Neuron (in vitro differentiated cells): ENCODE data around the gene ASXL1.

Source experiments
- H2AFZ ChIP-seq: one replicate; pipeline ENCODE4 v1.6.1; 2013; ENCODE audit warnings: low read depth, mild to moderate bottlenecking, inconsistent platforms, low read length, moderate library complexity
- H3K27me3 ChIP-seq: one replicate; pipeline ENCODE4 v1.6.1; 2013; ENCODE audit warnings: low read length; ENCODE audit not compliant: insufficient read depth
- H3K36me3 ChIP-seq: one replicate; pipeline ENCODE4 v1.6.1; 2013; ENCODE audit warnings: low read length; ENCODE audit not compliant: insufficient read depth
- H3K4me1 ChIP-seq: one replicate; pipeline ENCODE4 v1.6.1; 2013; ENCODE audit warnings: low read length; ENCODE audit not compliant: insufficient read depth
- H3K4me3 ChIP-seq: 2 replicates; pipeline ENCODE4 v1.5.1; 2013; ENCODE audit warnings: mild to moderate bottlenecking, low read length, moderate library complexity
- H3K9me3 ChIP-seq: one replicate; pipeline ENCODE4 v1.6.1; 2013; ENCODE audit warnings: low read length

The ASXL1 gene

DNA sequence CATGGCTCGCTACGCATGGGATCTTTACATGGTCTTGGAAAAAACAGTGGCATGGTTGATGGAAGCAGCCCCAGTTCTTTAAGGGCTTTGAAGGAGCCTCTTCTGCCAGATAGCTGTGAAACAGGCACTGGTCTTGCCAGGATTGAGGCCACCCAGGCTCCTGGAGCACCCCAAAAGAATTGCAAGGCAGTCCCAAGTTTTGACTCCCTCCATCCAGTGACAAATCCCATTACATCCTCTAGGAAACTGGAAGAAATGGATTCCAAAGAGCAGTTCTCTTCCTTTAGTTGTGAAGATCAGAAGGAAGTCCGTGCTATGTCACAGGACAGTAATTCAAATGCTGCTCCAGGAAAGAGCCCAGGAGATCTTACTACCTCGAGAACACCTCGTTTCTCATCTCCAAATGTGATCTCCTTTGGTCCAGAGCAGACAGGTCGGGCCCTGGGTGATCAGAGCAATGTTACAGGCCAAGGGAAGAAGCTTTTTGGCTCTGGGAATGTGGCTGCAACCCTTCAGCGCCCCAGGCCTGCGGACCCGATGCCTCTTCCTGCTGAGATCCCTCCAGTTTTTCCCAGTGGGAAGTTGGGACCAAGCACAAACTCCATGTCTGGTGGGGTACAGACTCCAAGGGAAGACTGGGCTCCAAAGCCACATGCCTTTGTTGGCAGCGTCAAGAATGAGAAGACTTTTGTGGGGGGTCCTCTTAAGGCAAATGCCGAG is 78.2 kb downstream of the ASXL1 start:
- Histone ChIP-seq H2AFZ (no peak overlapping the region), H3K9me3 (no peaks in the 10 kb centered on the region), H3K36me3 (peaks cover 94% of the 10 kb centered on the region), H3K4me3 (no peak overlapping the region), H3K27me3 (no peaks in the 10 kb centered on the region), H3K4me1 (no peaks in the 10 kb centered on the region)

DNA sequence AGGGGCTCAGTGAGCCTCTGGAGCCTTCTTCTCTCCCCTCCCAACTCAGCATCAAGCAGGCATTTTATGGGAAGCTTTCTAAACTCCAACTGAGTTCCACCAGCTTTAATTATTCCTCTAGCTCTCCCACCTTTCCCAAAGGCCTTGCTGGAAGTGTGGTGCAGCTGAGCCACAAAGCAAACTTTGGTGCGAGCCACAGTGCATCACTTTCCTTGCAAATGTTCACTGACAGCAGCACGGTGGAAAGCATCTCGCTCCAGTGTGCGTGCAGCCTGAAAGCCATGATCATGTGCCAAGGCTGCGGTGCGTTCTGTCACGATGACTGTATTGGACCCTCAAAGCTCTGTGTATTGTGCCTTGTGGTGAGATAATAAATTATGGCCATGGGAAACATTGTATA is 78.8 kb downstream of the ASXL1 start:
- peaks cover 92% of the 10 kb centered on the region for H3K36me3 ChIP-seq
- H3K27me3 ChIP-seq, result no peaks in the 10 kb centered on the region
- no peak overlapping the region for H3K4me3 ChIP-seq
- no peaks in the 10 kb centered on the region for H3K4me1 ChIP-seq
- no peaks in the 10 kb centered on the region for H3K9me3 ChIP-seq
- no peak overlapping the region for H2AFZ ChIP-seq

DNA sequence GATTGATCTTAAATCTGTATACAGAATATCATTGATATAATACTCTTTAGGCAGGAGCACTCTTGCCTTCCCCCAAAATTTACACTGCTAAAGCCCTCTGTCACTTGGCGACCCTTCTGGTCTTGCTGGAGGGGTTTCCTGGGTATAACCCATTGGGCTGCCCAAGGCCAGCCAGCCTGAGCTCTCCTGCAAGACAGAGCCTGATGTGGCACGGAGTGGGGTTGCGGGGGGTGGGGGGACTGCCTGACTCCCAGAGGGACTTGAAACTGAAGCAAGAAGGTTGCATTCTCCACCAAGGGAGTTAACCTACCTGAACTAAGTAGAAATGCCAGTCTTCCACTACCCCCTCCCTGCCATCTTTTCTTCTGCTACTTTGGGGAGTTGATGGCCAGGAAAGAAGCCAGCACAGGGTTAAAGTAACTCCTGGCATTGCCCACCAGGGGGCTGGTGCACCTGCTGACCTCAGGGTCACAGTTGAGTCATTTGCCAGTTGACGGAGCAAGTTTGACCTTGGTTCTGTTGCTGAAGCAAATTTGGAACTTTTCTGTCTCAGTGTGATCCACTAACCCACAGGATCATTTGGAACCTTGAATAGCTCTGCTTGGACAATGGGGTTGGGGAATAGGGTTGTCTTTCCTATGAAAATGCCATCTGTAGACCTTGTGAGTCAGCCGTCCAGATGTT is 79.4 kb downstream of the ASXL1 start:
- Histone ChIP-seq H3K4me1 (no peaks in the 10 kb centered on the region), H2AFZ (no peak overlapping the region), H3K36me3 (peaks cover 90% of the 10 kb centered on the region), H3K27me3 (no peaks in the 10 kb centered on the region), H3K4me3 (no peak overlapping the region), H3K9me3 (no peaks in the 10 kb centered on the region)

DNA sequence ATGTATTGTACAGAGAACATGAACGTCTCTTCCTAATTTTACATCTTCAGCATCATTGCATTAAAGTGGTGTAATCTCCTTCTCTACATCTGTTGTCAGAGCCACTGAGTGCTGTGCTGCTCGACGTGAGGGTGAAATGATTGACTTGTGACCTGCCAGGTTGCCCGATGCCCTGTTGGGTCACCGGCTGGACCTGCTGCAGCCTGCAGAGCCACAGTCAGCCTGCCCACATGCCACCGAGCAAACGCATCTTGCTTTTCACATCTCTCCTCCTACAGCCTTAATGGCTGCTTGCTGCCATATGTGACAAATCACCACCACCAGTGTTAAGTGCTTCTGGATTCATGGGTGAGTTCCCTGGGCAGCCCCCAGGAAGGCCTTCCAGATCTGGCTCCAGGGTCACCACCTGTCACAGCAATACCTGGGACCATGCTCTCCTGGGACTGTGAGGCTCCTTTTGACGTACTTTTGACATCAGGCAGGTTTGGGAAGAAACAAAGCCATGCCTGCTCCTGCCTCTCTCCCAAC is 80.3 kb downstream of the ASXL1 start:
- no peaks in the 10 kb centered on the region for H3K4me1 ChIP-seq
- H3K27me3 ChIP-seq, result no peaks in the 10 kb centered on the region
- no peak overlapping the region for H2AFZ ChIP-seq
- no peak overlapping the region for H3K4me3 ChIP-seq
- H3K36me3 ChIP-seq, result peaks cover 90% of the 10 kb centered on the region
- no peaks in the 10 kb centered on the region for H3K9me3 ChIP-seq

DNA sequence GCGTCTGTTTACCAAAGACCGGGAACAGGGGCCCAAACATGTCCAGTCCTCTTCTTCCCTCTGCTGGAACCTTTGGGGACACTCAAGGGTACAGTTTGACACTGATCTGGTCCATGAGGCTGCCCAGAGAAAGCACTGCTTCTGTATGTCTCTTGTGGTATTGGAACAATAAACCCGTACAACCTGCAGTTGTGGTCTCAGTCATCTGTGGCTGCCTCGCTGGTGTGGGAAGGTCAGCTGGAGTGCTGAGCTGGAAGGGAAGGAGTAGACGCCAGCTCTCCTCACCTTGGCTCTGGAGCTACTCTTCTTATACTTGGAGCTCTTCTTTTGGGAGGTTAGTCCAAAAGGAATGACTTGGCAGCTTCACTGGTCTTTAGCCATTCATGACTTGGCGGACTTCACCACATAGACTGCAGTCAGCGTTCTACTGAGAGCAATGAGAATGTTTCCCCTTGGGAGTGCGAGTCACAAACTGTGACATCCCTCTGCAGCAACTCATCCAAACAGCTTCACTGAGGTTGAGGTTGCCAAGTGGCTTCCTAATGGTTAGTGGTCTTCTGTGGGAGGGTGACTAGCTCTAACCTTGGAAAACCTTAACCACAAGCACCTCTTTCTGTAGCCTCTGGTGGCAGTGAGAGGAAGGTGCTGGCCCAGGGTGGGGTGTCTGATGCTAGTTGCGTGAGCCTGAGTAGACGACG is 81.2 kb downstream of the ASXL1 start:
- H3K4me3 ChIP-seq, result no peak overlapping the region
- no peak overlapping the region for H2AFZ ChIP-seq
- H3K9me3 ChIP-seq, result no peaks in the 10 kb centered on the region
- H3K27me3 ChIP-seq, result no peaks in the 10 kb centered on the region
- peaks cover 89% of the 10 kb centered on the region for H3K36me3 ChIP-seq
- H3K4me1 ChIP-seq, result no peaks in the 10 kb centered on the region

DNA sequence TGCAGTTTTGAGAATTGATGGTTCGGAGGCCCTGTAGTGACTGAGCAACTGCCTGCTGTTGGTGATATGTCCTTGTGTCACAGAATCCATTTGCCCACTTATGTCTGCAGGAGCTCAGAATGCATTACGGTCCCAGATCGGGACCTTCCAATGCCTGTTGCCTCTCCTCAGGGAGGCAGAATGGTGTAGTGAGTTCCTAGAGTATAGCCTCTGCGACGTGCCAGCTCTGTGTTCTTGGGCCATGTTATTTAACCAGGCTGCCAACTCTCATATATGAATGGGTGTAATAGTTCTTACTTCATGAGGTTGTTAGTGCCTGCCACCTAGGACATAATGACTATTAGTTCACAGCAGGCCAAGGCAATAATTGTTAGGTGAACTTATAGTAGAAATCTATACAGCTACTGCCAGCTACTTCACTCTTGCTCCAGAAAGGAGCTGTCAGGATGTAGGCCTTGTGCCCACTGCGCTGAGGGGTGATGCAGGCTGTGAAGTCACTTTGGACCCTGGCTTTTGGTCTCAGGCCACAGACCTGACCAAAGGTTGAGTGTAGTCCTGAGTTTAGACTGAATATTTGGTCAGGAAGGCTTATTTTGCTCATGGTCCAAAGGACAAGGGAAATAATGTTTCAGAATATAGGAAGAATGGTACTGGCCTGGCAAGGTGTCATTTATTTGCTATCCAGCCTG is 82.1 kb downstream of the ASXL1 start:
- Histone ChIP-seq H3K9me3 (no peaks in the 10 kb centered on the region), H3K36me3 (peaks cover 89% of the 10 kb centered on the region), H3K27me3 (no peaks in the 10 kb centered on the region), H3K4me3 (no peak overlapping the region), H2AFZ (no peak overlapping the region), H3K4me1 (no peaks in the 10 kb centered on the region)

DNA sequence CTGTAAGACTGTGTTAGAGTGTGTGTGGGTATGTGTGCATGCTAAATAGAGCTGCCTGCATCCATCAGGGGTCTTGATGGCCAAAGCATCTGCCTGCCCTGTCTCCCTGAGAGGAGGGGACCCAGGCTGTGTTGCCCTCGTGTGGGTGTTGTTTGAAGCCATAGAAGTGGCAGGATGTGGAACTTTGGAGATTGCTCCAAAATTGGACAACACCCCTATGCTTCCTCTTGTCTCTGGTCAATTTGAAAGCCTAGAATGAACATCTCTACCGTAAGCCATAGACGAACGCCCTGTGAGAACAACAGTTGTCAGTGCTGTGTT is 82.6 kb downstream of the ASXL1 start:
- peaks cover 88% of the 10 kb centered on the region for H3K36me3 ChIP-seq
- no peaks in the 10 kb centered on the region for H3K4me1 ChIP-seq
- no peaks in the 10 kb centered on the region for H3K9me3 ChIP-seq
- no peaks in the 10 kb centered on the region for H3K27me3 ChIP-seq
- H2AFZ ChIP-seq, result no peak overlapping the region
- H3K4me3 ChIP-seq, result no peak overlapping the region

DNA sequence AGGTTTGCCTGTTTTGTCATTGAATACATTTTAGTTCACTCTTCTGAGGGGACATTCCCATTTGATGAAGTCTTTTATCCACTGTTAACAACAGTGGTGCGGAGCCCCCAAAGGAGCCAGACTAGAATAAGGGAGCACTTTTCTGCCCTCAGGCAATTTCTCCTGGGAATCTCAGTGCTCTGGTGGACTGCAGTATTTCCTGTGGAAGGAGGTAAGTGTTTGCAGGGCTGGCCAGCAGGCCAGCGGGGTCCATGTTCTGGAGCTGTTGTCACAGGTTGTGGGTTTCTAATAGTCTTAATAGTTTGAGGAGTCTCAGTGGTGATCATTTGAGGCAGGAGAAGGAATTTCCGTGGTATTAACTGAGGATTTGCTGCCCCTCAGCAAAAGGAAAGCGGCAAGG is 83.5 kb downstream of the ASXL1 start:
- H3K36me3 ChIP-seq, result peaks cover 86% of the 10 kb centered on the region

DNA sequence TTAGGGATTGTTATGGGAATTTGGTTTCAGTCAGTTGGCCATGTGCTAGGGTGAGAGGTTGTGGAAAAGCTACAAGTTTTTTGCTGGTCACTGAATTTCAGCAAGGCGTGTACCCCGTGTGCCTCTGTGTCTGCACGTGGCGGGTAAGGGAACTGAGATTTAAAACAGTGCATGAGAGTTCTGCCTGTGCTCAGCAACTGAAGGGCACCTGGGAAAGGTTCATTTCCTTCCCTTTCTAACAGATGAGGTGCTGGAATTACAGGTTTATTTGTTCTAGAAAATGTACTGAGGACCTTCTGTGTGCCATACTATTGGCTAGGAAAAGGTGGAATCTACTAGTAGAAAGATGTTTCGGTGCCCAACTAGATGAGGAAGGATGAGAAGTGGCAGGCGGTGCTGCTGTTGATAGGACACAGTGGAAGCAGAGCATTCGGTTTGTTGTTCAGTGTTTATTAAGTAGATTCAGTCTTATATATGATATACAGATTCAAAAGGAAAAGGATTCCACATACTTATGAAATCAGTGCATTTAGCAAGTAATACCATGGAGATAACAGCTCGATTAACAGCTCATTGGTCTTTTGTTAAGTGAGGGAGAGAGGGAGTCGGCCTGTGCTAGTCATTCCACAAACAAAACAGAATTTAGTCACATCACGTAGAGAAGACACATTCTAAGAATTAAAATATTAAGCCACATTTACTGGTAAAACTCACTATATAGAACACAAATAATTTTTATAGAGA is 84.7 kb downstream of the ASXL1 start:
- Histone ChIP-seq H3K9me3 (no peaks in the 10 kb centered on the region), H2AFZ (no peak overlapping the region), H3K4me1 (no peaks in the 10 kb centered on the region), H3K27me3 (no peaks in the 10 kb centered on the region), H3K36me3 (peaks cover 84% of the 10 kb centered on the region), H3K4me3 (no peak overlapping the region)

More for the DNA sequence above, 83.5 kb downstream of the ASXL1 start:
- Histone ChIP-seq H3K4me3 (no peak overlapping the region), H3K27me3 (no peaks in the 10 kb centered on the region), H3K9me3 (no peaks in the 10 kb centered on the region), H2AFZ (no peak overlapping the region), H3K4me1 (no peaks in the 10 kb centered on the region)

DNA sequence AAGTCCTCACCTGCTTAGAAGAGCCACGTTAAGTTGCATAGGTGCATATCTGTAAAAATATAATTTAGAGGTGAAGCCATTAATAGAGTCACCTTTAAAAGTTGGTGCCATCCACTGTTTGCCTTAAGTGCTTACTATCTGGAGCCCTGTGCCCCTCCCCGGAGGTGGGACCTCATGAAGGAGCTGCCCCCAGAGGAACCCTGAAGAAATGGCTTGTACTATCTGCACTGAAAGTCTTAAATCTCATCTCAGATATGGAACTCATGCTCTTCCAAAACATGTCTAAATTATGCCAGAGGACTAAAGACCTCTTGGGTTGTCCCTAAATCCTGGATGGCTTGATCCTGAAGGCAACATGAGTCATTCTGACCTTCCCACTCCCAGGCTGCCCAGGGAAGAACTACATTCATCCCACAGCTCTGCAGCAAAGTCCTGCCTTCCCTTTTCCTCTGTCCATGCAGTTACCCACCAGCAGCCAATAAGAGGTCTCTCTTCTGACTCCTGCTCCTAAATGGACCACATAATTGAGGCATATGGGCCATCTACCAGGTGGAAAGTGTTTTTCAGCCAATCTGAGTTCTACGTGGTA is 85.3 kb downstream of the ASXL1 start:
- H3K36me3 ChIP-seq, result peaks cover 86% of the 10 kb centered on the region
- H3K27me3 ChIP-seq, result no peaks in the 10 kb centered on the region
- H3K4me3 ChIP-seq, result no peak overlapping the region
- H3K4me1 ChIP-seq, result no peaks in the 10 kb centered on the region
- no peak overlapping the region for H2AFZ ChIP-seq
- no peaks in the 10 kb centered on the region for H3K9me3 ChIP-seq

DNA sequence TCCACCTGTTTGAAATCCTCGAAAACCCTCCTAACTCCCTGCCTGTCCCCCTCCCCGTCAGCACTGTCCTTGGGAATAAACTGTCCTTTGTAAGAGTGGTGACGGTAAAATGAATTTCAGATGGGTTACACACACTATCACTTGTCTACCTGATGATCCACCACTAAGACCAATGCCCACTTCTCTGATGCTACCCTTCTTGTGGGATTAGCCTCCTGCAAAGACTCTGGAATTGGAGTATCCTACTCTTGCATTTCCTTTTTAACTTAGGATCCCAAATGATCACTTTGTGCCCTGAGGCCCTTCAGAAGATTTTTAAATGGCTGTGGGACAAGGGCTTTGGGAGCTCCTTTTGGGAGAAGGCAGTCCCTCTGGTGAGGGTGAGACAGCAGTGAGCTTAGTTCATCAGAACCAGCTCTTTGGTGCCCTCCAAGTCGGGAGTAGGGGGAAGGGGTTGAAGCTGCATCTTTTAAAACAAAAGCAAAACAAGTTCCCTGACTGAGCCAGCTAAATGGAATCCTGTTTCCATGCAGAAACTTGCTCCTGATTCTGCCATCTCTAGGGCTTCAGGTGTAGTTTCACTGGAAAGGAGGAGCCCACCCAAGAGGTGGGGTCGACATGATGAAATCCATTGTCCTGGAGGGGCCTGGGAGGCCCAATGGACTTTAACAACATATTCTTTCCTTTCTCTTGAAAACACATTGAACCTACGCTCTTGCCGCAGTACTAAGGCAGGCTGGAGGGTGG is 86.5 kb downstream of the ASXL1 start:
- Histone ChIP-seq H3K36me3 (peaks cover 84% of the 10 kb centered on the region), H3K9me3 (no peaks in the 10 kb centered on the region), H3K4me3 (no peak overlapping the region), H2AFZ (no peak overlapping the region), H3K4me1 (no peaks in the 10 kb centered on the region), H3K27me3 (no peaks in the 10 kb centered on the region)
